Measurements from ENCODE around the gene GAS2.

Gene GAS2

DNA sequence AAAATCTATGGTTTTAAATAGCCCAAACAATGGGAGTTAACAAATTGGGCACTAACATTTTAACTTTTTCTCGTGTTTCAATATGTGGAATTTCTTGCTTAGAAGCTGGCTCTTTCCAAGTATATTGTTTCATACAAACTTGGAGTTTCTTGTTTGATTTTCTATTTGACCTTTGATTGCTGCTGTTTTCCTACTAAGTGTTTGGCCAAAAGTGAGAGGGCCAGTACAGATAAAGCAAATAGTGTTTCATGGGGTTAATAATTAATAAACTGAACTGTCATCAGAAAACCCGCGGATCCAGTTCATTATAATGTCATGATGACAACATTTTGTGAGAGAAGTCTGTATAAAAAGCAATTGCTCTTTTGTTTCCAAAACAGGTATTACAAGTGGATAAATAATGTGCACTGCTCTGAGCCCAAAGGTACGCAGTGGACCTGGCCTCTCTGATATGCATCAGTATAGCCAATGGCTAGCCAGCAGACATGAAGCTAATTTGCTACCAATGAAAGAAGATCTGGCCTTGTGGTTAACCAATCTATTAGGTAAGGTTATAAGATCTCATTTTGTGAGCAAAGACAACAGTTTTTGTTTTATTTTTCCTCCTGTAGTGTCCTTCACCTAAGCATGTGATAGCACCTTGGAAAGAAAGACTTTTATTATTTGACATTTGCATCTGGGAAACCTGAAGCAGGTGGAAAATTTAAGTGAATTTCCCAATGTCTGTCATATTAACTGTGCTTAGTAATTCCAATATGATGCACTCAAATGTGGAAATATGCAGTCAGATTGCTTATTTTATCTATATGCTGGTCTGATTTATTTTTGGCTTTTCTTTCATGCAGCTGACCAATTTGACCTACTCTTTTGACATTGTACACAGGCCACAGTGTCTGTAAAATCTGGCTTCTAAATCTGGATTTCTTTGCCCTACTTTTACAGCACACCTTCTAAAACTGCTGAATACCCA lies 8.3 kb downstream of the GAS2 start:
- DNase-seq, result no peak

DNA sequence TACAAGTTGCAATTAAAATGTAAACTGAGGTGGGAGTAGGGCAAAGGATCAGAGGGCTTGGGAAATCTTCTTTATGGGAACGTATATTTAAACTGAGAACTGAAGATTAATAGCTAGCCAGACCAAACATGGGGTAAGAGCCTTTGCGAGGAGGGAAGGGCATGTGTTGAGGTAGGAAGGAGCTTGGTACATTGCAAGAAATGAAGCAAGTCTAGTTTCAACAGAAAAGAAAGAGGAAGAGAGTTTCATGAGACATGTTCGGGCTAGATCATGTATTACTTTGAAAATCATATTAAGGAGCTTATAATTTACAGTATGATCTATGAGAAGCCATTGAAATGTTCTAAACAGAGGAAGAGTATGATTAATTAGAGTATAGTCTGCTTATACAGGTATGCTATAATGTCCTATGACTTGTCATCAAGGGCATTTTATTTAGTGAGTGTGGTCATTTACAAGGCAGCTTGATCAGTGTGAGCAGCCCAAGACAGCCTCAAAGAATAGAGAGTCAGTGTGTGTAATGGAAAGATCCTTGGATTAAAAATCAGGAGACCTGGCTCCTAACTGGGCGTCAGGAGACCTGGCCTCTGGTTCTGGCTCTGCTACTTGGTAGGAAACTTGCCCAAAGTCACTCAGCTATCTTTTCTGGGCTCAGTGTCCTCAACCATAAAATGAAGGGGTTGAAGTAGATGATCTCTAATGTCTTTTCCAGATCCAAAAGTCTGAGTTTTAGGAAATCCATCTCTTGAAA lies 10.9 kb downstream of the GAS2 start:
- no peak for DNase-seq

- no peak for DNase-seq
Measured at GRCh38 chr11:22680628-22681027, 14.2 kb downstream of the GAS2 start.

- DNase-seq, result no peak
Measured at GRCh38 chr11:22681281-22681812, 14.9 kb downstream of the GAS2 start.

DNA sequence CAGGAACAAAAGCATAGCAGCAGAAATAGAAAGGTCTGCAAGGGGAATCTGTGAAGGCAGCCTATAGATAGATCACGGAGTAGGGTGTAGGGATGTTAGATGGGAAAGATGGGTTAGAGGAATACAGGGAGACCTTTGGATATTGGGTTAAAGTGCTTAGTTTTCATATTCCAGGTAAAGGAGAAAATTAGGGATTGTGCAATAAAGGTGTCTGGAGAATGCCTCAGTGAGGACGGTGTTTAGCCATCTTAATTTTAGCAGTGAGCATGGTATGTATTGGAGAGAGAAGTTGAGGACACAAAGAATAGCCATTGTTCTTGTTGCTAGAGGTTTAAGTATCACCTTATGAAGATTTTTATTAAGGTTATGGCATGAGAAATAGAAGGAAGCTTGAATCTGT lies 17.7 kb downstream of the GAS2 start:
- DNase-seq, result no peak

DNA sequence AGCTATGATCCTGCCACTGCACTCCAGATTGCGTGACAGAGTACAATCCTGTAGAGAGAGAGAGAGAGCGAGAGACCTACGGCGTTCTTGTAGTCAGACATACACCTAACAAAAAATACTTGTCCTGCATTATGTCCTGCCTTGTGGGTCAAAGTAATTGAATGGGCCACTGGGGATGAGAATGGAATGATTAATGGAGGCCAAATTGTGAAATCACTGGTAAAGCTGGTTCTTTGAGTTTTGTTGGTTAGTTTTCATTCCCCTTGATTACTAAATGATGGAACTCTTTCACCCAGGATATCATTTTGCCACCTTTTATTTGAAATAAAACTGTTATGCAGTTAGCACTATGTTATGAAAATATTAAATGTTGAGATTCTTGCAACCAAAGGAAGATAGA lies 18.7 kb downstream of the GAS2 start:
- DNase-seq, result no peak

DNA sequence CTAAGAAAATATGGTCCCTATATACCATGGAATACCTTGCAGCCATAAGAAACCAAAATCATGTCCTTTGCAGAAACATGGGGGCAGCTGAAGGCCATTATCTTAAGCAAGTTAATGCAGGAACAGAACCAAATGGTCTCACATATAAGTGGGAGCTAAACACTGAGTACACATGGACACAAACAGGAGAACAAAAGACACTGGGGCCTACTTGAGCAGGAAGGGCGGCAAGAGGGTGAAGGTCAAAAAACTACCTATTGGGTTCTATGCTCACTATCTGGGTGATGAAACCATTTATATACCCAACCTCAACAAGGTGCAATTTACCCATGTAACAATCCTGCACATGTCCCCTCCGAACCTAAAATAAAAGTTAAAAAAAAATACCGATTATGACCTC lies 22.5 kb downstream of the GAS2 start:
- no peak for DNase-seq

DNA sequence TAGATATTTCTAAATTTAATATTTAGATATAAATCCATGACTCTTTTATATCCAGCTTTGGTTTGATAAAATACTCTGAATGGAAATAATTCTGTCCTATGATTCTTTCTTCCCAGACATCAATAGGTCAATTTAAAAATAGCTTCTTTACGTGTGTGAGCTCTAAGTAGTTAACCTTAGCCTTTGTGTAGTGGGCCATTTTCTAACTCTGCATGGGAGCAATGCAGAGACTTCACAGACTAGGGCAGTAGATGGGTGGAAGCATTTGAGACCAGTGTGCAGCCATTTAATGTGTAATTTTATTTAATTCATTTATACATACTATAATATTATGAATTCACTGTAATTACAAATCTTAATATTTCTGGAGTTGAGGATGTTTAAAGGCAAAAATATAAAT lies 23.8 kb downstream of the GAS2 start:
- DNase-seq, result no peak

DNA sequence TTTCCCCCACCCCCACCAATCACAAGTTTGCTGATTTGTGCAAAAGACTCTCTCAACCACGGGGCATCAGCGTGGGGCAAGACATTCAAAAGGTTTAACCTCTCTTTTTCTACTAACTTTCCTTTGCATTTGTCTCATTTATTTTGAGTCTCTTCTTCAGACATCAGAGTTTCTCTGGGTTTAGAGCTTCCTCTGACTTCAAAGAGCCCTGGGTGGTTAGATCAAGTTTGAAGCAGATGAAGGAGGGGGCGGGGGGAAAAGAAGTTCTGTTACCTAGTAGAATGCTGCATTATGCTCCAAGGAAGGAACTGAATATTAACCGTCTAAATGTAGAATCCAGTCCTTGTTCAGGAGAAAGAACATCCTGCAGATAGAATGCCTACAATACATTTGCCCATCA lies 24.5 kb downstream of the GAS2 start:
- DNase-seq, result no peak

DNA sequence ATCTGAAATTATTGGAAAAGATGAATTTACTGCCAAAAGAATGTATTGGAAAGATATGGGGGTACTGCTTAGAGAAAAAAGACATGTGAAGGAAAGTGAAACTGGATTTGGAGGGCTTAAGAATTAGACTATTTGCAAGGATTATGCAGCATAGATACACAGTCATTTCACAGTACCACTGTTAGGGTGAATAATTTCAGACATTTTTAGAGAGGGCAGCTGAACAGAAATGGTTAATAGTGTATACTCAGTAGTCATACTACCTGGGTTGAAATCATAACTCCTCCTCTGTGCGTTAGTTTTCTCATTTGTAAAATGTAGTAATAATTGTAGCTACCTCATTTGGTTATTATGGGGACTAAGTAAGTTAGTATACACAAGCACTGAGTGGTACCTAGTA lies 33.0 kb downstream of the GAS2 start:
- no peak for DNase-seq

GRCh38 chr11:22702031-22702430 lies 35.6 kb downstream of the GAS2 start:
- no peak for DNase-seq

- no peak for DNase-seq
Measured at GRCh38 chr11:22703040-22703439, 36.6 kb downstream of the GAS2 start.

GRCh38 chr11:22703591-22703990 lies 37.2 kb downstream of the GAS2 start:
- DNase-seq, result no peak

- DNase-seq, result no peak
Measured at GRCh38 chr11:22707119-22707899, 40.9 kb downstream of the GAS2 start.

- no peak for DNase-seq
Measured at GRCh38 chr11:22711071-22711770, 44.8 kb downstream of the GAS2 start.

DNA sequence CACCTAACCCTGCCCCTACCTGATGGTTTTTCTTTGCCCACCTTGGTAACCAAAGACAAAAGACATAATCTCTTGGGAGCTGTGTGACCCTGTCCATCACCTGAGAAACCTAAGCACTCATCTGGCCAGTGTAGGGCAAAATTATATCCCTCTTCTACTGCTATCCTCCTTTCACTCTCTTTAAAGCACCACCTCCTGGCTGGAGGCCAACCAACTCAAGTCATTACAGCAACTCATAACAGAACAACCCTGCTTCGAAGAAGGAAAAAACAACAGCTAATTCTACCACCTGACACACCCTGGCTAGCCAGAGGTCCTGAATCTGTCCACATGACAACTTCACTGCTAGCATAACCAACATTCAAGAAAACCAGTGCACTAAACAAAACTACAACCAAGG lies 45.5 kb downstream of the GAS2 start:
- DNase-seq, result no peak

DNA sequence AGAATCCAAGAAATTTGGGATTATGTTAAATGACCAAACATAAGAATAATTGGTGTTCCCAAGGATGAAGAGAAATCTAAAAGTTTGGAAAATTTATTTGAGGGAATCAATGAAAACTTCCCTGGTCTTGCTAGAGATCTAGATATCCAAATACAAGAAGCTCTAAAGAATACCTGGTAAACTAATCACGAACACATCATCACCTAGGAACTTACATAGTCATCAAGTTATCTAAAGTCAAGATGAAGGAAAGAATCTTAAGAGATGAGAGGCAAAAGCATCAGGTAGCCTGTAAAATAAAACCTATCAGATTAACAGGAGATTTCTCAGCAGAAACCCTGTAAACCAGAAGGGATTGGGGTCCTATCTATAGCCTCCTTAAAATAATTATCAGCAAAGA lies 46.9 kb downstream of the GAS2 start:
- no peak for DNase-seq

GRCh38 chr11:22715971-22716370 lies 49.6 kb downstream of the GAS2 start:
- no peak for DNase-seq

- no peak for DNase-seq
Measured at GRCh38 chr11:22720457-22720856, 54.0 kb downstream of the GAS2 start.

- DNase-seq, result no peak
Measured at GRCh38 chr11:22723274-22723673, 56.9 kb downstream of the GAS2 start.

DNA sequence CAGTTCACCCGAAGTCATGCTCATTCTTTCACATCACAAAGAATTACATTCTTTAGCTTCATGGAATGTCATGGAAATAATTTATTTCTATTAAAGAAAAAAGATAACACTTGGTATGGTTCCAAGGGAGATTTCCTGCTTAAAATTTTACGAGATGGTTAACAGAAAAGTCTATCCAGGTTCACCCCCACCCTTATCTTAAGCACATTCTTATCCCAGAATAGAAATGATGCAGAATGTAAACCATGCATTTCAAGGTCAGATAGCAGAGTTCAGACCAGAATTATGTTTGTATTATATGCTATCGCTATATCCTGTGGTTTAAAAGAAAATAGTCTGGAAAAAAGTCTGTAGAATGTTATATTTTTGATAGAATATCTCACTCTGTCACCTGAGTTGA lies 58.7 kb downstream of the GAS2 start:
- no peak for DNase-seq

DNA sequence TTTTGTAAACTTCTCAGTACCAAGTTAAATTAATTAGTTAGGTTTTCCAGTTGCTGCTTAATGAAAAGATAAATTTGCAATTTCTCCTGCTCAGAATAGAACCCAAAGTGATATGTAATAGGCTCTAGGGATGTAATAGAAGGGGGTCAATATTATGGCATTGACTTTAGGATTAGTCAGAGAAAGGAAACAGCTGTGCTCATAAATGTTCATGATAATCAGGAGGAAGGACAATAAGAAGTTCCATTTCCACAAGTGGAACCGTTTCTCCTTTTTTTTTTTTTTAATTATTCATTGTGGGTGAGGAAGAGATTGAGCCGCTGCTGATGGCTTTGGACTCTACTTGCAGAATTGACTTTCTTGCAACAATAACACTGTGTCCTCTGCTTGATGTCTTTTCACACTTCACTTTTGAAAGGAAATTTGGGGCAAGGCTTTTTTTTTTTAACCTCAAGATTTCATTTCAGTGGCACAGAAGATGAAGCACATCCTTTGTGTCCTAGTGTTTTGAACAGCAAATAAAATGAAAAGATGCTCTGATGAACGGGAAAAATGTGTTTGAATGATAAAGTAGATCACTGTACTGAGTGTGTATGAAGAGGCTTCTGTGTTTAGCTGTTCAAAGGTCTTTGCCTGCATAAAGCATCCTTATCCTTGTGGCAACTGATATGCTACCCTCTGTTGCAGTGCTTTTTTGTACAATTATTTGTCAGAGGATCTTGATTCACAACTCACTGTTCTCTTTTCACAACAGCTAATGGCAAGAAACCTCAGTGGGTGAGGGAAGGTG lies 62.4 kb downstream of the GAS2 start:
- DNase-seq, result no peak

Data from activated CD8-positive, alpha-beta memory T cell treated with anti-CD3 and anti-CD28 coated beads, Interleukin-2, amount 50 U/mL, for 4 hours (primary cell).